AG08395 (cell line): ENCODE measurements around the gene FSTL5.

ENCODE experiments used
- DNase-seq: peaks from one replicate; pipeline ENCODE4 v3.0.0; 2012; ENCODE audit warnings: mixed read lengths, low spot score

Gene FSTL5

DNA sequence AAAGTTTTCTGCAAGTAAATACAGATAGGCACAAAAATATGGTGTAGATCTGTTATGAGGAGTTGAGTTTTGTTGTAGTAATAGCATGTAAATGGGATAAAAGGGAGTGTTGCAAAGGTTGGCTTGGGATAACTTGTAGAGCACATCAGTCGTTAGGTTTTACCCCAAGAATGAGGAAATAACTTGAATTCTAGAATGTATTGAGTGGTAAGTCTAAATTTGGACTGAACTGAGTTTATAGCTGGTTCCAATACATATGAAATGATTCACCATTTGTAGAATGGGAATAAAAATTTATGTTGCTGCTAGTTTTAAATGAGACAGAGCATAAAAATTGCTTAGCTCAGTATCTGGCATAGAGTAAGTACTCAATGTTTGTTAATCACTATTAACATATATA lies 719.2 kb downstream of the FSTL5 start:
- no peak for DNase-seq

DNA sequence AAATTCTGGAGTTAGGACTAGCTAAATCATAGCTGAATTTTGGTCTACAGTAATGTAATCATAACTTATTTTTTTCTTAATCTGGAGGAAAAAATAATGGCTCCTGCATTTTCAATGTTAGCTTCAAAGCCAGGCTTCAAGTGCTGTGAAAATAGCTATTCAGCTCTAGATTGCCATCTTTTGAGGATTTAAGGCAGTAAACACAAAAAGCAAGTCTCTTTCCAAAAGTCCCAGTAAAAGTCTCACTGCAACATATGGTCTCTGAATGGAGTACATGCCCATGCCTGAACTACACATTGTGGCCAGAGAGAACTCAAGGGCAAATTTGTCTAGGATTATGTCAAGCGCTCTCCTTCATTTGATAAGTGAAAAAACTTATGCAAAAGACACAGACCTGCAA lies 720.9 kb downstream of the FSTL5 start:
- DNase-seq: no peak

DNA sequence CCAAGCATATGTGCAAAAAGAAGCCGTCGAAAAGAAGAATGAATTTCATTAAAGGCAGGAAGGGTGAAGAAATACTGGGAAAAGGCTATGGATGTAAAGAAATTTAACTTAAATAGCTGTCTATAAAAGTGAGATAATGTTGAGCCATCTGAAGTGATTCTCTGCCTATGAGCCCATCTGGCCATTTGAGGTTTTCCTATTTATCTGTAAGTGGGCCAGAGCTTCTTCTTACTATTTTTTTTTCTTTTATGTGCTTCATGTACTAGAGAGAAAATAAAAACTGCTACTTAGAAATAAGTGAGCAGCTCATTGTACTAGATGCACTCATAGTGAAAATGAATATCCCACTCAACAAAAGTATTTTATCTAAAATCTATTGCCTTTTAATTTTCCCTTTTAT lies 725.7 kb downstream of the FSTL5 start:
- DNase-seq: no peak

DNA sequence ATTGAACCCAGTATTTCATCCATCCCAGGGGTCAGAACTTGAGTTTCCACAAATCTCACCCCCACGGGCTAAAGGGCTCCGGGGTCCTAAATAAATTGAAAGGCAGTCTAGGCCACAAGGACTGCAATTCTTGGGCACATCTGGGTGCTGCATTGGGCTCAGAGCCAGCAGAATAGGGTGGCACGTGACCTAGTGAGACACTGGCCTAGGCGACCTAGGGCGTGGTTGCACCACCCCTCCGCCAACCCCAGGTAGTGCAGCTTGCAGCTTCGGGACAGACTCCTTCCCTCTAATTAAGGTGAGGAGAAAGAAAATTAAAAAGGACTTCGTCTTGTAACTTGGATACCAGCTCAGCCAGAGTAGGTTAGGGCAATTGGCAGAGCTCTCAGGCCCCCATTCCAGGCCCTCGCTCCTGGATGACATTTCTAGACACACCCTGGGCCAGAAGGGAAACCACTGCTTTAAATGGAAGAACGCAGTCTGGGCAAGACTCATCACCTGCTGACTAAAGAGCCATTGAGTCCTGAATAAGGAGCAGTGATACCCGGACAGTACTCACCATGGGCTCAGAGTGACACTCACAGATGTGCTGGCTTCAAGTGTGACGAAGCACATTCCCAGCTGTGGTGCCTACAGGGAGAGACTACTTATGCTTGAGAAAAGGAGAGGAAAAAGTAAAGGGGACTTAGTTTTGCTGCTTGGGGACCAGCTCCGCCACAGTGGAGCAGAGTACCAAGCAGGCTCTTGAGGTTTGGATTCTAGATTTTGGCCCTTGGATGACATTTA lies 735.4 kb downstream of the FSTL5 start:
- DNase-seq: no peak

DNA sequence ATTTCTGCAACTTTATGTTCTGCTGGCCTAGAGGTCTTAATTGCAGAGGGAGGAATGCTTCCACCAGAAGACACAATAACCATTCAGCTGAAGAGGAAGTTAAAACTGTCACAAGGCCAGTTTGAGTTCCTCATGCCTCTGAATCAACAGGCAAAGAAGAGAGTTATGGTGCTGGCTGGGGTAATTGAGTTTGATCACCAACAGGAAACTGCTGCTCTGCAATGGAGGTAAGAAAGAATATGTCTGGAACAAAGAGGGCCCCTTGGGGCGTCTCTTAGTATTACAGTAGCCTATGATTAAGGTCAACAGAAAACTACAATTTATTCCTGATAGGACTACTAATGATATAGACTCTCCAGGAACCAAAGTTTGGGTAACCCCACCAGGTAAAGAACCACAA lies 744.0 kb downstream of the FSTL5 start:
- DNase-seq: no peak

DNA sequence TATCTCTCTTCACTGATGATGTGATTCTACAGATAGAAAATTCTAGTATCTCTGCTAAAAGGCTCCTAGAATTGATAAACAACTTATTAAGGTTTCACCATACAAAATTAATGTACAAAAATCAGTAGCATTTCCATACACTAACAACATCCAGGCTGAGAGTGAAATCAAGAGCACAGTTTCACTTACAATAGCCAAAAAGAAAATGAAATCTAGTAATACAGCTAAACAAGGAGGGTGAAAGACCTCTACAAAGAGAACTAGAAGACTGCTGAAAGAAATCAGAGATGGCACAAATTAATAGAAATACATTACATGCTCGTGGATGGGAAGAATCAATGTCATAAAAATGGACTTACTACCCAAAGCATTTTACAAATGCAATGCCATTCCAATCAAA lies 751.9 kb downstream of the FSTL5 start:
- DNase-seq: no peak

DNA sequence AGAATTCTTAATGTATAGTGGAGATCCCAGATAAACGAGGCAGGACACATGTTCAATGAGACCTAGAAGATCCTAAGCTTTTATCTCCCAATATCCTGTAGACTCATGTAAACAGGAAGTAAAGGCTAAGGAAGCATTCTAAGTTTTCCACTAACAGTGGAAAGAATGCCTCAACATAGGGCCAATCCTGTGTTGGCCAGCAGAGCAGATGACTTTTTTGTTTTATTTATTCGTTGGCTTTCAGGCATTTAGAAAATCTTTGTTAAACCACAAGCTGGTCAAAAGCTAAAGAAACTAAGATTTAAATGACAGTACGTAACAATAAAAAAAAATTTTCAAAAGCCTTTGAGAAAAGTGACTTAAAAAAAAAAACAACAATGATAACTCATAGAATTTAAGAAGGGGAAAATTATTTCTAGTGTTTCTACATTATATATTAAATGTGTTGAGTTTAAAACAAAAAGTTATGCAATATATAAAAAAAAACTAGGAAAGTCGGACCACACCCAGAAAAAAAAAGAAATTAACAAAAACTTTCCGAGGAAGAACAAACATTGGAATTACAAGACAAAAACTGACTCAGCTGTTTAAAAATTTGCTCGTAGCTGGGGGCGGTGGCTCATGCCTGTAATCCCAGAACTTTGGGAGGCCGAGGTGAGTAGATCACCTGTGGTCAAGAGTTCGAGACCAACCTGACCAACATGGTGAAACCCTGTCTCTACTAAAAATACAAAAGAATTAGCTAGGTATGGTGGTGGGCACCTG lies 759.3 kb downstream of the FSTL5 start:
- no peak for DNase-seq

DNA sequence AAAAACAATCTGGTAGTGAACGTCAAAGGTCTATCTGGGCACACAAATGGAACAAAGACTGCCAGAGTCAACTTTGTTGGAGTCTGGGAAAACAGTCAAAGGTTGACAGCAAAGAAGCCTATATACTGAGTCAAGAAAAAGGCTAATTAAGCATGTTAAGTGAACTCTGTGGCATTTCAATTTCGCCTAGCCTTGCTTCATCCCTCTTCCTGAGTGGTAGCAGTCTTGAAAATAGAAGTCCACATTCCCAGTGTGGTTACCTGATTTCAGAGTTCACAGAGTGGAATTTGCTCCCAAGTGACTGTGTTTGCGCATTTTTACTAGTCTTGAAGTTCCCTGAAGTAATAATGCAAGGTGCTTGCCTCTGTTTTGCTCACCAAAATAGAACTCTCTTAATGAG lies 760.0 kb downstream of the FSTL5 start:
- DNase-seq: no peak

DNA sequence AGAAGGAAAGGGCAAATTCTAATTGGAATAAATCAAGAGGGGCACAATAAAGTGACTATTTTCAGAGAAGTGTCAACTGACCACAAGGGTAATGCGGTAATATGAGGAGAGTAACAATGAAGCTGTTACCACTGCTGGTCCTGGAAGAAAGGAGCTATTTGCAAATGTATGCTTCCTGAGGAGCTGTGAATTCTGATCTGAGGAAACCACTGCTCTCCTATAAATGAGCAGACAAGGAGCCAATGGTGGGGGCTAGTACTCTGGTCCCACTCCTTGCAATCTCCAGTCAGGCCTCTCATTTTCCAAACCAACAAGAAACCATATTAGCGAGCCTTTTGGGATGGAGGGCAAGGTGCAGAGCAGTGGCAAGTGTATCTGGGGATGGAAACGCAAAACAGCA lies 770.2 kb downstream of the FSTL5 start:
- no peak for DNase-seq

DNA sequence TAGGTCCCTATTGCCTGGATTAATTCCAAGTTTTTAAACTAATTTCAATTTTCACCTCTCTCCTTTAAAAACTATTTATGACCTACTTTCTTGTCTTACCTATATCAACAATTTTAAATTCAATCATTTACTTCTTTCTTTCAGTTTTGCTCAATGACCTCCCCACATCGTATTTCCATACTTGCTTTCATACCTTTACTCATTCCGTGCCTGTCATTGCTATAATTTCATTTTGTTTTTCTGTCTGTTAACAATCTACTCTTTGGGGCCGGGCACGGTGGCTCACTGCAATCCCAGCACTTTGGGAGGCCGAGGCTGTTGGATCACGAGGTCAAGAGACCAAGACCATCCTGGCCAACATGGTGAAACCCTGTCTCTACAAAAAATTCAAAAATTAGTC lies 781.1 kb downstream of the FSTL5 start:
- DNase-seq: no peak

DNA sequence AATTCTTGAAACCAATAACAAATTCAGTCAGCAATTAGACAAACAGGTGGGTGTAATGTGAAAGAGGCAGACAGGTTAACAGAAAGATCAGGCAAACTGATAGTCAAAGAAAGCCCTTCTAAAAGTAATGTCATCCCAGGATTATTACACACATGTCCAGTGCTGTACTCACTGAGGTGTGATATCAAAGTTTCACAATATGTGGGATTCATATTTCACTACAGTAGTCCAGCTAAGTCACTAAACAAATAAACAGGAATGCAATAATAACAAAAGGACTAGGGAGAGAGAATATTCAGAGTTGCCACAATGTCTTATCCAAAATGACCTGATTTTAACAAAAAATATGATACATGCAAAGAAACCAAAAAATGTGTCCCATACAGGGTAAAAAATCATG lies 787.5 kb downstream of the FSTL5 start:
- no peak for DNase-seq

DNA sequence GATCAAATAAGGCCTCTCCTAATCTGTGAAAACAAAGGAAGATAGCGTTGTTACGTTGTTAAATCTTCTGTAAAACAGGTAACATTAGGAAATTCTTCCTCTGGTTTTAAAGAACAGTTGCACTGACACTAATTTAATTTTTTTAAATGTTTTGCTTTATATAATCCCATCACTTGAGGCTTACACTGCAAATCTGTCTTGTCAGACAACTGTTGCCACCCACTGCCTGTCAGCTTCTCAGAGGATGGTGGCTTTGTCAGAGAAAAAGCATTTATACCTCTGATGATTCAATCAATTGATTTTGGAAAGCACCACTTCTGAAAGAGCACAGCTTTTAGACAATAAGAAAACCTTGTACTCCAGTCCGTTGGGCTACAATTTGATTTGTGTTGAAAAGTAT lies 799.1 kb downstream of the FSTL5 start:
- DNase-seq: no peak

DNA sequence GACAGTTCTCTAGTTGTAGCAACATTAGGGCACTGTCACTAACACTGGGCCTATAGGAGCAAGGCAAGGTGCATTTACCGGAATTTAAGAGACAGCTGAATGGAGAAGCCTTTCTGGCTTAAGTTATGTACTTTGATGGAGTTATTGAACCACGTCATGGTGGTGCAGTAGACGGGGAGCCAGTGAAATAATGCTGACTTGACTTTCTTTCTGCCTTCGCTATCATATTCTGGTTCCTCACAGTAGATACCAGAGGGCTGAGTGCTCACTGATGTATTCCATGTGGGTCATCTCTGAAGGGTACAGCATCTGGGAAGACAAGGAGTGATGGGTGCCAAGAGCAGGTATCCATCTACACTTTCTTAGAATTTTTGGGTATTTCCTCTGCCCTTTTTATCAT lies 802.8 kb downstream of the FSTL5 start:
- DNase-seq: no peak

DNA sequence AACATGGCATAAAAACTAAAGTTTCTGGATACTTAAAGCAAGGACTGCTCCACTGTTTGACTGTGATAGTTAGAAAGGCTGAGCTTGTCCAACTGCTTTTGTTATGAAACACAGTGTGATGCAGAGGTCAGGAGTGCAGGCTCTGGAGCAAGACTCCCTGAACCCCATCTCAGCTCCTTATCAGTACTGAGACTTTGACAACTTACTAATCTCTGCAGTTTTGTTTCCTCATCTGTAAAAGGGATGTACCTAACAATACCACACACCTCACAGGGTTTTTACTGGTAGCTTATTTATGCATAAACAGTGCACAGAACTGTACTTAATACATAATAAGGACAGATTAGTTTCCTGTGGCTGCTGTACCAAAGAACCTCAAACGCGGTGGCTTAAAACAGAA lies 804.3 kb downstream of the FSTL5 start:
- no peak for DNase-seq

DNA sequence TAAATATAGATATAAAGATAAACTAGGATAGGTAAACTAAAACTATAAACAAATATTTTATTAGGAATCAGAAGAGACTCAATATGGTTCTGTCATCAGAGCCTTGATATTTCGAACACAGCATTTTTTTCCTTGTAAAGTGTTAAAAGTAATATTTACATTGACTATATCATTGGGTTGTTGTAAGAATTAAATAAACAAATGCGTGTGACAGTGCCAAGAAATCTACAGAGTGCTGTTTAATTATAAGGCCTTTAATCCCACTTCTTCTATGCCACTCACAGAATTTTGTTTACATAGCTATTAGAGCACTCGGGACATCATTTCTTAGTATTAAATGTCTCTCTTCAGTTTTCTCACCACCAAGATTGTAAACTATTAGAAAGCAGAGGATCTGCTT lies 807.4 kb downstream of the FSTL5 start:
- DNase-seq: no peak

DNA sequence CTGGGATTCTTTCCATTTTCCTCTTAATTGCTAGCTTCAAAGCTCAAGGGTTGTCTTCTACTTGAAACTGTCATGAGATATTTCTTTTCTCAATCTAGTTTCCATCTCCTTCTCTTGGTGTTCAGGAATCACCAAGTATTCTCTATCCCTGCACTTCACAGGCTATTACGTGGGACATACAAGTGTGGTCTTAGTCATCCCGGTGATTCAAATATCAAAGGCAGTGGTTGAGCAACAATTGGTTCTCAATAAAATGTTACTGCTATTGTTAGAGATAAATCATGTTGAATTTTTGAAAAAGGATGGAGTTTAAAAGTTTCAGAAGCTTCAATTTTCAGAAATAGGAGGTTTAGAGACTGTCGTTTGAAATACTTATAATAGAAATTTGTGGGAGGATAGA lies 812.9 kb downstream of the FSTL5 start:
- no peak for DNase-seq

DNA sequence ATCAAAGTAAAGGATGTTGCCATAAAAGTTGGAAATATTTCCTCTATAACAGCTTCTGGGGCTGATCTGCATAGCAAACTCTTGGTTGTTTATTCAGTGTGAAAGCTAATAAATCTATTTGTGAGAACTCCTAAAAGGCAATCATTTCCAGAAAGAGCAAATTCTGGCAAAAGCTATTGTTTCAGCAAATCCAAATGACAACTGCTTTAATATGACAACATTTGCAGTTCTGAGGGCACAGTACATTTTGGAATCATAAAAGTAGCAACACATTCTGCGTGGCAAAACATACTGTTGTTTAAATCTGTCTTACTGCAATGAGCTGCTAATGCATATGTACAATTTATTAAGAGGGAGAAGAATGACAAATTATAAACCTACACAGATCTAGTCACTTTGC lies 818.1 kb downstream of the FSTL5 start:
- no peak for DNase-seq

DNA sequence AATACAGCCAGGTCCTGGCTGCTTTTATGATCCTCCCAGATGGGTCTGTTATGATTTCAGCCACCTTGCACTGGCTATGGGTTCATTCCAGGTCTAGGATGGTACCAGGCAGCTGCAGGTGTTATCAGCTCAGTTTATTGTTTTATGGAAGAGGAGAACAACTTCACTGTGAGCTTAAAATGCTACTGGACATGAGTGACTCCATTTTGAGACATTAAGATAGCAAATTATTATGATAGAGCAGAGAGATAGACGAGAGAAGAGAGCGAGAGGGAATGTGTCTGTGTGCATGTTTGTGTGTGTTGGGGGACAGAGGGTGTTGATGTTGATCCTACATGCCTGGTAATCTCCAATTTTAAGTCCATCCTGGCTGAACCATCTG lies 820.2 kb downstream of the FSTL5 start:
- DNase-seq: no peak

DNA sequence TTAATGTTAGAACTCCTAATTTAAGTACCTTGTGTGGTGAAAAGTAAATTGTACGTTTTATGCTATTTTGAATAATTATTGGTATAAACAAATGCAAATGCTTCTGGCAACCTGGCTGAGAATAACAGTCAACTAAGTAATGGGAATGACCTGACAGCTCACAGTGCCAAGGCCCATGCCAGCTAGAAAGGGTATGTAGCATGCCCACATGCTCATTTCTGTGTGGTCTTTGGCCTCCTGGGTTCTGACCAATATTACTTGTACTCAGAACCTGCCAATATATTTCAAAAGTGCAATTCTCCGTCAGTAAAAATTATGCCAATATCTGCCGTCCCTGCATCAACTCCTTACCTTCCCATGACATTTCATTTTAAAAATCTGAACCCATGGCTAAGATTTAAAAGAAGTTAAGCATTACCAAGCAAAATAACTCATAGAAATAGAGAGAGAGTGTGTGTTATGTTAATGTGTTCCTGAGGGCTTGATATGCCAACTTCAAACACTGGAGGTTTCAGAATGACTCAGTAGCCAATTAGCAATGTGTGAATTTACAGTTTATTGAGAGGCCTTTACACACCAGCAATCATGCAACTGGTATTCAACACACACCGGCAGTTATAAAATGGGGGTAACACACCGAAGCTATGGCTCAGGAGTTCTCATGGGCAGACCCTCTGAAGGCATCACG lies 820.8 kb downstream of the FSTL5 start:
- no peak for DNase-seq

DNA sequence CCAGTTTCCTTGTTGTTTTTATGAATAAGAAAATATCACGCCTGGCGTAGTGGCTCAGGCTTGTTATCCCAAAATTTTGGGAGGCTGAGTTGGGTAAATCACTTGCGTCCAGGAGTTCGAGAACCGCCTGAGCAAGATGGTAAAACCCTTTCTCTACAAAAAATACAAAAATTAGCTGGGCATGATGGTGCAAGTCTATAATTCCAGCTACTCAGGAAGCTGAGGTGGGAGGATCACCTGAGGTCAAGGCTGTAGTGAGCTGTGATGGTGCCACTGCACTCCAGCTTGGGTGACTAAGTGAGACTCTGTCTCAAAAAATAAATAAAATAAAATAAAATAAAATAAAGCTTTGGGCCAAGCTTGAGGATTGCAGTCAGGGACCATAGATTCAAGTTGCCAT lies 827.2 kb downstream of the FSTL5 start:
- no peak for DNase-seq

DNA sequence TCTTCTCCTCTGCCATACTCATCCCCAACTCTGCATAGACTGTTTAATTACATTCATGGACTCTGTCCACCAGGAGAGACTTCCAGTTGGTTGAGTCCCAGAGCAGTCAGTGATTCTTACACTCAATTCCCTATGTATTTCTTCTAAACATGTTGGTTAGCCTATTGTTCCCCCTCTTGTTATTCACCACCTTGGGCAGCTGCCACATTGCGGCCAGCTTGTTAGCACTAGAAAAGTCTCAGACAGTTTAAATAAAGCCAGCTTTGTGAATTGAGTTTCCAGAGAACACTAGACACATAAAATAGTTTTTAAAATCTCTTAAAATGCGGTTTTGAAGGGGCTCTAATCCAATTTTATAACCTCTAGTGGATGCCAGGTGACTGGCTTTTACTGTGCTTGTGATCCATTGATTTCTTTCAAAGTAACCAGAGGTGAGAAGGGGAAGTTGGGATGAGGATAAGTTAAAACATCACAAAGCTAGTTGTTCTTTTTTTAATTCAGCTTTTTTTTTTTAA lies 827.7 kb downstream of the FSTL5 start:
- DNase-seq: no peak
